22Rv1 (cell line): ENCODE data around the gene FIZ1.

Experiments used
- H3K27ac ChIP-seq: fragments of 450-650 bp; 2 replicates; pipeline ENCODE4 v1.5.1; 2017
- CTCF ChIP-seq: fragments of 450-650 bp; IDR thresholded peaks from 2 replicates; pipeline ENCODE4 v1.5.1; 2017; ENCODE audit warnings: mild to moderate bottlenecking
- ZFX ChIP-seq: fragments of 450-650 bp; IDR thresholded peaks from 2 replicates; pipeline ENCODE4 v1.6.1; 2017; ENCODE audit warnings: antibody characterized with exemption, borderline replicate concordance

FIZ1 gene

GRCh38 chr19:55599468-55599841, at the start of gene FIZ1:
FIZ1 (minus strand) TSS chr19:55599517; CDS start chr19:55597865, 1,652 bp downstream.
- peak within 1 kb of the TSS; percentile 98 for H3K27ac ChIP-seq
- TF ChIP-seq ZFX (no peak), CTCF (no peak)

GRCh38 chr19:55648585-55649267, 49.4 kb upstream of the FIZ1 start:
- H3K27ac ChIP-seq = peak overlapping the region; percentile 85
- TF ChIP-seq CTCF = no peak
- no peak for TF ChIP-seq ZFX

- TF ChIP-seq ZFX (no peak), CTCF (no peak)
- H3K27ac ChIP-seq = peak within 1 kb of the TSS; percentile 85
Measured at GRCh38 chr19:55647732-55648584, 48.6 kb upstream of the FIZ1 start, which contains the start of gene CCDC106. CCDC106 (plus strand) TSS chr19:55648212; CDS start chr19:55649047, 835 bp downstream.

GRCh38 chr19:55646889-55647731, 47.8 kb upstream of the FIZ1 start:
- peak overlapping the region; percentile 85 for H3K27ac ChIP-seq
- TF ChIP-seq ZFX (no peak), CTCF (no peak)

- H3K27ac ChIP-seq = peak overlapping the region; percentile 97; the same call in 1 of the 2 replicates
- no peak for TF ChIP-seq CTCF
- TF ChIP-seq ZFX = no peak
Measured at GRCh38 chr19:55645512-55645881, 46.2 kb upstream of the FIZ1 start.

GRCh38 chr19:55644842-55645511, 45.7 kb upstream of the FIZ1 start:
- peak overlapping the region; percentile 97; the same call in 1 of the 2 replicates for H3K27ac ChIP-seq

More at GRCh38 chr19:55644842-55645511, 45.7 kb upstream of the FIZ1 start:
- TF ChIP-seq CTCF (no peak), ZFX (no peak)
